Fibroblast of lung (primary cell): ENCODE data around the gene SMTNL1. TPM values are rescaled to one million over a fixed set of nuclear protein-coding genes. Genes with fewer than 3 reads are reported as not detected.

ENCODE experiments used
- DNase-seq, 2 donors: peaks; one replicate each; pipeline versions ENCODE4 v3.0.0 to v3.0.0-alpha.2; 2010; ENCODE audit warnings: low read depth in 2 of 2
- H2AFZ ChIP-seq: 2 replicates; pipeline ENCODE4 v1.5.1; 2012; ENCODE audit warnings: low read length, control low read depth, inconsistent platforms
- H3K27ac ChIP-seq: 2 replicates; pipeline ENCODE4 v1.5.1; 2011; ENCODE audit warnings: low read length, control low read depth; ENCODE audit not compliant: insufficient read depth
- H3K27me3 ChIP-seq: 2 replicates; pipeline ENCODE4 v1.5.1; 2011; ENCODE audit warnings: mild to moderate bottlenecking, low read length; ENCODE audit not compliant: control insufficient read depth, insufficient read depth
- H3K36me3 ChIP-seq: 2 replicates; pipeline ENCODE4 v1.5.1; 2011; ENCODE audit warnings: low read length; ENCODE audit not compliant: control insufficient read depth, insufficient read depth
- H3K4me1 ChIP-seq: 2 replicates; pipeline ENCODE4 v1.5.1; 2011; ENCODE audit warnings: low read length; ENCODE audit not compliant: control insufficient read depth, insufficient read depth; ENCODE audit errors: extremely low read depth
- H3K4me2 ChIP-seq: 2 replicates; pipeline ENCODE4 v1.5.1; 2011; ENCODE audit warnings: low read length, control low read depth; ENCODE audit not compliant: insufficient read depth; ENCODE audit errors: extremely low read depth
- H3K4me3 ChIP-seq, 4 experiments: fragments of 200-600 bp in 1 of 4; sonication (generic) in 1 of 4; replicated peaks in 1 of 4; 2 replicates each; pipeline ENCODE4 v1.5.1; 2011 to 2016; ENCODE audit warnings: low read length in 4 of 4, low read depth in 3 of 4, mild to moderate bottlenecking in 3 of 4, control low read depth in 2 of 4, inconsistent platforms in 1 of 4, mixed read lengths in 1 of 4; ENCODE audit not compliant: insufficient read depth in 1 of 4; ENCODE audit errors: control extremely low read depth in 1 of 4
- H3K79me2 ChIP-seq: 2 replicates; pipeline ENCODE4 v1.5.1; 2012; ENCODE audit warnings: mild to moderate bottlenecking, low read length, inconsistent platforms; ENCODE audit not compliant: control insufficient read depth, insufficient read depth
- H3K9ac ChIP-seq: 2 replicates; pipeline ENCODE4 v1.5.1; 2011; ENCODE audit warnings: mild to moderate bottlenecking, low read length, control low read depth; ENCODE audit not compliant: insufficient read depth
- H3K9me3 ChIP-seq: 2 replicates; pipeline ENCODE4 v1.5.1; 2012; ENCODE audit warnings: low read depth, low read length; ENCODE audit not compliant: control insufficient read depth, insufficient read depth
- H4K20me1 ChIP-seq: 2 replicates; pipeline ENCODE4 v1.5.1; 2011; ENCODE audit warnings: low read length; ENCODE audit not compliant: control insufficient read depth, insufficient read depth; ENCODE audit errors: extremely low read depth
- CTCF ChIP-seq, 2 donors: IDR thresholded peaks in 1 of 2; conservative IDR thresholded peaks in 1 of 2; 1 replicate in 1 of 2; 2 replicates in 1 of 2; pipeline ENCODE4 v1.5.1; 2011 to 2012; ENCODE audit warnings: low read length in 2 of 2, control low read depth in 1 of 2, inconsistent platforms in 1 of 2, low read depth in 1 of 2, mild to moderate bottlenecking in 1 of 2
- EZH2 ChIP-seq: IDR thresholded peaks from 2 replicates; pipeline ENCODE4 v1.5.1; 2012; ENCODE audit warnings: low read length, control low read depth, mild to moderate bottlenecking; ENCODE audit errors: missing control alignments
- polyA plus RNA-seq, 2 donors: library from polyadenylated mRNA; depleted of rRNA in 1 of 2; stranded (reverse) in 1 of 2; unstranded in 1 of 2; fragments of >200 nt; gene quantifications; 2 replicates each; pipeline ENCODE4 v1.2.1, GENCODE V29; 2011 to 2012; ENCODE audit warnings: missing spikeins in 1 of 2
- total RNA-seq: library from RNA; depleted of rRNA; stranded (reverse); fragments of >200 nt; gene quantifications from 2 replicates; pipeline ENCODE4 v1.2.1, GENCODE V29; 2014

Gene SMTNL1
- total and polyA plus RNA-seq, 2 donors (not counting 1 experiment from before 2014, with no cell fraction given) = not detected

DNA sequence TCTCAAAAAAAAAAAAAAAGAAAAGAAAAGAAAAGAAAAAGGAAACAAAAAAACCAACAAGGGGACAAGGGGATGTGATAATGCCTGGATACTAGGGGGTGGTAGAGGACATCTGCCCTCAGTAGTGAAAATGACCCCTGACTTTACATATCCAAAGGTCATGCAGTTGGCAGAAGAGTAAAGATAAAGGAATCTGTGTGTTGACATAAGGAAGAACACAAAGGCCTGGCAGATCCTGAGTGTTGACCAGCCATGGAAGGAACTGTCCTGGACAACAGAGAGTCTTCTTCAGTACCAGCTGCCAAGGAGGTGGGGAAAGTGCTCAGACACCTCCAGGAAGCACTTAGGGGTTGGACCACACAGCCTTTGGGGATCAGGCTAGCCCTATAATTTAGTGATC is 34.5 kb upstream of the SMTNL1 start:
- peaks cover 7% of the 10 kb centered on the region for H3K4me1 ChIP-seq
- H4K20me1 ChIP-seq = no peaks in the 10 kb centered on the region
- no peak for TF ChIP-seq EZH2
- TF ChIP-seq CTCF (conservative IDR thresholded peaks at IDR 0.05 in 1 of 2, IDR thresholded peaks at IDR 0.05 in 1 of 2; ENCODE audit: low read depth in 1 of 2, low read length in 2 of 2) = no peak
- H3K36me3 ChIP-seq = peaks cover 4% of the 10 kb centered on the region
- no peaks in the 10 kb centered on the region for H3K27me3 ChIP-seq
- H3K27ac ChIP-seq = no peak overlapping the region
- no peak for DNase-seq
- no peaks in the 10 kb centered on the region for H3K9me3 ChIP-seq
- no peak overlapping the region for H3K9ac ChIP-seq
- H3K4me2 ChIP-seq = no peak overlapping the region
- H2AFZ ChIP-seq = no peak overlapping the region
- H3K79me2 ChIP-seq = no peaks in the 10 kb centered on the region
- H3K4me3 ChIP-seq = no peak overlapping the region

DNA sequence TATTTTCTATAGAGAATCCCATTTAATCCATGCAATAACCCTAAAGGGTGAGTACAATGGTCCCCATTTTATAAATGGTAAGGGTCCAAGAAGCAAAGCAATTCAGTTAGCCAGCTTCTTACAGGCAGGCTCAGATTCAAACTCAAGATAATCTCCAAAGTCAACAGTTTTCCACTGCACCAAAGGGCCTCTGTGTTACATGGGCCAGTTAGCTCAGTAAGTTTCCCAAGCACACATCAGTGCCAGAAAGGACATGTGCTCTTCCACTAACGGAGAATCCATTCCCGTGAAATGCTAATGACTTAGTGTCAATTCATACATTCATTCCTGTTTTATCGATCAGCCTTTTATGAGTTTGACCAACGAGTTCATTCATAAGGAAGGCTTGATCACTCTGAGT is 32.9 kb upstream of the SMTNL1 start:
- DNase-seq = no peak
- Histone ChIP-seq H3K4me3 (no peak overlapping the region), H3K9me3 (no peaks in the 10 kb centered on the region), H3K36me3 (peaks cover 2% of the 10 kb centered on the region), H3K27ac (no peak overlapping the region), H4K20me1 (no peaks in the 10 kb centered on the region), H3K79me2 (no peaks in the 10 kb centered on the region), H2AFZ (no peak overlapping the region), H3K27me3 (no peaks in the 10 kb centered on the region), H3K9ac (no peak overlapping the region), H3K4me1 (peaks cover 7% of the 10 kb centered on the region), H3K4me2 (no peak overlapping the region)
- no peak for TF ChIP-seq EZH2
- TF ChIP-seq CTCF (conservative IDR thresholded peaks at IDR 0.05 in 1 of 2, IDR thresholded peaks at IDR 0.05 in 1 of 2; ENCODE audit: low read depth in 1 of 2, low read length in 2 of 2) = no peak

DNA sequence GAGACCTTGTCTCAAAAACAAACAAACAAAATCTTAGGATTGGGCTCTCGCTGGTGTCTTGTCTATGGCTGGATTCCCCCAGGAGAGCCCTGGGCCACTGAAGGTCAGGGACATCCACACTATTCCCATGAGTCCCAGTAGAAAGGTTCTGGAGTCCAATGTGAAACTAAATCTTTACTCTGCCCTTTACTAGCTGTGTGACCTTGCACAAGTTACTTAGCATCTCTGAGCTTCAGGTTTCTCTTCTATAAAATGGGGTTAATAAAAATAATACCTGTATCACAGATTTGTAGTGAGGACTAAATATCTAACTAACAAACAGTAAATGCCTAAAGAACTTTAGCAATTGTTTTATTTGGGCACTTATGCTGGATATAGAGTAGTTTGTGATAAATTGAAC is 30.9 kb upstream of the SMTNL1 start:
- Histone ChIP-seq H3K79me2 (no peaks in the 10 kb centered on the region), H3K9ac (no peak overlapping the region)
- DNase-seq = no peak

More for the DNA sequence above, 30.9 kb upstream of the SMTNL1 start:
- Histone ChIP-seq H3K27ac (no peak overlapping the region), H4K20me1 (no peaks in the 10 kb centered on the region), H3K36me3 (no peaks in the 10 kb centered on the region), H3K9me3 (no peaks in the 10 kb centered on the region), H3K4me2 (no peak overlapping the region), H3K27me3 (no peaks in the 10 kb centered on the region), H3K4me3 (no peak overlapping the region), H3K4me1 (no peaks in the 10 kb centered on the region), H2AFZ (no peak overlapping the region)
- TF ChIP-seq EZH2 = no peak
